IPS-18c (cell line): ENCODE data around the gene SLC2A11.
"Not testable (repeated sequence)": the region's sequence is repeated elsewhere in the genome, so short reads cannot be mapped to it uniquely, and the experiment has no call there.

Experiments used
- H3K4me3 ChIP-seq: 2 replicates; pipeline ENCODE4 v1.7.0; 2013; ENCODE audit warnings: low read depth, mild to moderate bottlenecking, low read length, moderate library complexity; ENCODE audit not compliant: insufficient read depth
- H3K9me3 ChIP-seq: one replicate; pipeline ENCODE4 v1.6.1; 2013; ENCODE audit warnings: mild to moderate bottlenecking, low read length, moderate library complexity; ENCODE audit not compliant: control insufficient read depth, insufficient read depth

Gene SLC2A11

GRCh38 chr22:23841292-23841691 lies 16.4 kb upstream of the SLC2A11 start:
- no peaks in the 10 kb centered on the region for H3K9me3 ChIP-seq

GRCh38 chr22:23841736-23842445 lies 15.8 kb upstream of the SLC2A11 start:
- Histone ChIP-seq H3K9me3 (no peaks in the 10 kb centered on the region), H3K4me3 (no peak overlapping the region)

More at GRCh38 chr22:23841292-23841691, 16.4 kb upstream of the SLC2A11 start:
- no peak overlapping the region for H3K4me3 ChIP-seq

- Histone ChIP-seq H3K9me3 (no peaks in the 10 kb centered on the region), H3K4me3 (no peak overlapping the region)
These were observed 15.1 kb upstream of the SLC2A11 start for GRCh38 chr22:23842599-23842998.

- Histone ChIP-seq H3K4me3 (no peak overlapping the region), H3K9me3 (no peaks in the 10 kb centered on the region)
These were observed 12.9 kb upstream of the SLC2A11 start for GRCh38 chr22:23844739-23845202.

GRCh38 chr22:23845265-23846080 lies 12.2 kb upstream of the SLC2A11 start:
- Histone ChIP-seq H3K9me3 (peaks cover 3% of the 10 kb centered on the region), H3K4me3 (no peak overlapping the region)

- Histone ChIP-seq H3K4me3 (no peak overlapping the region), H3K9me3 (peaks cover 3% of the 10 kb centered on the region)
These were observed 11.6 kb upstream of the SLC2A11 start for GRCh38 chr22:23846081-23846469.

- H3K9me3 ChIP-seq, result peaks cover 3% of the 10 kb centered on the region
- H3K4me3 ChIP-seq, result no peak overlapping the region
These were observed 10.3 kb upstream of the SLC2A11 start for GRCh38 chr22:23847310-23847920.

- Histone ChIP-seq H3K9me3 (peaks cover 3% of the 10 kb centered on the region), H3K4me3 (no peak overlapping the region)
These were observed 9.4 kb upstream of the SLC2A11 start for GRCh38 chr22:23847991-23848864.

GRCh38 chr22:23849009-23850006 lies 8.4 kb upstream of the SLC2A11 start:
- Histone ChIP-seq H3K9me3 (peaks cover 3% of the 10 kb centered on the region), H3K4me3 (no peak overlapping the region)

- H3K4me3 ChIP-seq, result no peak overlapping the region
- H3K9me3 ChIP-seq, result peaks cover 3% of the 10 kb centered on the region
These were observed 7.5 kb upstream of the SLC2A11 start for GRCh38 chr22:23850136-23850611.

GRCh38 chr22:23856721-23857605 lies 712 bp upstream of the SLC2A11 start:
- Histone ChIP-seq H3K4me3 (peak overlapping the region; percentile 87), H3K9me3 (no peaks in the 10 kb centered on the region)

GRCh38 chr22:23858484-23858815 lies 775 bp downstream of the SLC2A11 start:
- peaks cover 2% of the 10 kb centered on the region for H3K9me3 ChIP-seq
- peak overlapping the region; percentile 78; the same call in 1 of the 2 replicates for H3K4me3 ChIP-seq

GRCh38 chr22:23859201-23859600 lies 1.5 kb downstream of the SLC2A11 start:
- Histone ChIP-seq H3K9me3 (peaks cover 2% of the 10 kb centered on the region), H3K4me3 (no peak overlapping the region)

GRCh38 chr22:23860187-23860586 lies 2.5 kb downstream of the SLC2A11 start:
- H3K4me3 ChIP-seq, H3K9me3 ChIP-seq: not testable (repeated sequence)

GRCh38 chr22:23862103-23862502 lies 4.4 kb downstream of the SLC2A11 start:
- no peak overlapping the region for H3K4me3 ChIP-seq
- peaks cover 2% of the 10 kb centered on the region for H3K9me3 ChIP-seq
